GM12878 (cell line): ENCODE measurements around the gene SLC6A17. TPM values are rescaled to one million over a fixed set of nuclear protein-coding genes. Genes with fewer than 3 reads are reported as not detected.
A peak's percentile ranks its signal among the peaks of the same experiment; 100 is the strongest.

ENCODE experiments used
- CBFB ChIP-seq: IDR thresholded peaks from 2 replicates; pipeline ENCODE4 v1.6.1; 2016; ENCODE audit warnings: antibody characterized with exemption, low read depth
- CBX5 ChIP-seq: sonication (generic); IDR thresholded peaks from 2 replicates; pipeline ENCODE4 v1.6.1; 2016; ENCODE audit warnings: low read depth, moderate library complexity, mild to moderate bottlenecking, inconsistent platforms
- CHD1 ChIP-seq: IDR thresholded peaks from 2 replicates; pipeline ENCODE4 v1.6.1; 2012; ENCODE audit warnings: low read depth, low read length, improper control_type of control experiment
- EZH2 ChIP-seq: IDR thresholded peaks from 2 replicates; pipeline ENCODE4 v1.6.1; 2012; ENCODE audit warnings: low read depth, mild to moderate bottlenecking, control low read depth, inconsistent platforms, low read length, borderline replicate concordance; ENCODE audit not compliant: control insufficient read depth
- IKZF2 ChIP-seq, 2 experiments: fragments of 450-650 bp; IDR thresholded peaks; 2 replicates each; pipeline ENCODE4 v1.6.1; 2017; ENCODE audit warnings: mild to moderate bottlenecking in 2 of 2, moderate library complexity in 2 of 2
- JUNB ChIP-seq: IDR thresholded peaks from 2 replicates; pipeline ENCODE4 v1.6.1; 2016; ENCODE audit warnings: antibody characterized with exemption, mild to moderate bottlenecking
- MXI1 ChIP-seq: fragments of 150-350 bp; IDR thresholded peaks from 2 replicates; pipeline ENCODE4 v1.6.1; 2011; ENCODE audit warnings: low read depth, mild to moderate bottlenecking, inconsistent platforms, low read length, improper control_type of control experiment
- NBN ChIP-seq: fragments of 450-650 bp; IDR thresholded peaks from 2 replicates; pipeline ENCODE4 v1.6.1; 2016
- PAX8 ChIP-seq: fragments of 450-650 bp; IDR thresholded peaks from 2 replicates; pipeline ENCODE4 v1.6.1; 2017; ENCODE audit warnings: mild to moderate bottlenecking, moderate library complexity
- POU2F2 ChIP-seq: IDR thresholded peaks from 3 replicates; pipeline ENCODE4 v1.6.1; 2011; ENCODE audit warnings: low read depth, mild to moderate bottlenecking, low read length, borderline replicate concordance
- RUNX3 ChIP-seq: IDR thresholded peaks from 2 replicates; pipeline ENCODE4 v1.6.1; 2012; ENCODE audit warnings: low read length, inconsistent platforms
- SIX5 ChIP-seq: IDR thresholded peaks from 2 replicates; pipeline ENCODE4 v1.6.1; 2011; ENCODE audit warnings: mild to moderate bottlenecking, low read depth, low read length, moderate library complexity; ENCODE audit not compliant: severe bottlenecking
- SMAD1 ChIP-seq: fragments of 450-650 bp; IDR thresholded peaks from 2 replicates; pipeline ENCODE4 v1.6.1; 2018; ENCODE audit warnings: mild to moderate bottlenecking, low read depth; ENCODE audit not compliant: partially characterized antibody
- TBL1XR1 ChIP-seq: IDR thresholded peaks from 2 replicates; pipeline ENCODE4 v1.6.1; 2012; ENCODE audit warnings: low read depth, low read length, improper control_type of control experiment
- ZNF217 ChIP-seq: fragments of 450-650 bp; IDR thresholded peaks from 2 replicates; pipeline ENCODE4 v1.6.1; 2017; ENCODE audit warnings: antibody characterized with exemption, mild to moderate bottlenecking
- ZSCAN29 ChIP-seq: fragments of 450-650 bp; IDR thresholded peaks from 2 replicates; pipeline ENCODE4 v1.6.1; 2017; ENCODE audit warnings: mild to moderate bottlenecking, moderate library complexity
- ZZZ3 ChIP-seq: IDR thresholded peaks from 2 replicates; pipeline ENCODE4 v1.6.1; 2011; ENCODE audit warnings: low read depth; ENCODE audit not compliant: control insufficient read depth, insufficient read length
- polyA plus RNA-seq, 11 experiments: library from polyadenylated mRNA; depleted of rRNA in 4 of 11; unstranded in 6 of 11; stranded (reverse) in 5 of 11; fragments of >200 nt; fragmentation: Nextera tagmentation in 4 of 11; fragmentation: Illumina TruSeq in 1 of 11; extraction: Ambion mirVana in 4 of 11; extraction: Trizol in 1 of 11; gene quantifications; 1 replicate in 1 of 11; 2 replicates in 10 of 11; pipeline versions ENCODE4 v1.2.1 to v1.2.3, GENCODE V29; 2011 to 2016; ENCODE audit warnings: inconsistent platforms in 2 of 11, missing spikeins in 2 of 11, low read depth in 1 of 11
- total RNA-seq, 4 experiments: library from RNA; depleted of rRNA in 3 of 4; stranded (reverse); fragments of >200 nt in 3 of 4; fragmentation: Illumina TruSeq in 1 of 4; extraction: Trizol in 1 of 4; gene quantifications; 2 replicates each; pipeline versions ENCODE4 v1.2.1 to v1.2.3, GENCODE V29; 2013 to 2021
- TF ChIP-seq, protein P1 (sequence below): IDR thresholded peaks from 2 replicates; pipeline ENCODE4 v1.6.1; 2012; ENCODE audit warnings: improper control_type of control experiment, low read depth, low read length; ENCODE audit not compliant: insufficient replicate concordance
- TF ChIP-seq, protein P2 (sequence below): fragments of 450-650 bp; formaldehyde crosslinking; IDR thresholded peaks from 2 replicates; pipeline ENCODE4 v1.4.0; 2020; ENCODE audit warnings: mild to moderate bottlenecking, moderate library complexity
- TF ChIP-seq, protein P3 (sequence below), 3 experiments: IDR thresholded peaks in 2 of 3; conservative IDR thresholded peaks in 1 of 3; 2 replicates each; pipeline ENCODE4 v1.5.1; 2011; ENCODE audit warnings: low read depth in 3 of 3, low read length in 3 of 3, mild to moderate bottlenecking in 3 of 3, control low read depth in 2 of 3, moderate library complexity in 2 of 3, inconsistent platforms in 1 of 3, mixed read lengths in 1 of 3; ENCODE audit not compliant: control insufficient read depth in 2 of 3, insufficient read depth in 1 of 3; ENCODE audit errors: extremely low read depth in 1 of 3

SLC6A17 gene
- total and polyA plus RNA-seq, 10 of the 15 experiments (the other 5 are each of a cell fraction or from before 2014, with no cell fraction given), result not detected

DNA sequence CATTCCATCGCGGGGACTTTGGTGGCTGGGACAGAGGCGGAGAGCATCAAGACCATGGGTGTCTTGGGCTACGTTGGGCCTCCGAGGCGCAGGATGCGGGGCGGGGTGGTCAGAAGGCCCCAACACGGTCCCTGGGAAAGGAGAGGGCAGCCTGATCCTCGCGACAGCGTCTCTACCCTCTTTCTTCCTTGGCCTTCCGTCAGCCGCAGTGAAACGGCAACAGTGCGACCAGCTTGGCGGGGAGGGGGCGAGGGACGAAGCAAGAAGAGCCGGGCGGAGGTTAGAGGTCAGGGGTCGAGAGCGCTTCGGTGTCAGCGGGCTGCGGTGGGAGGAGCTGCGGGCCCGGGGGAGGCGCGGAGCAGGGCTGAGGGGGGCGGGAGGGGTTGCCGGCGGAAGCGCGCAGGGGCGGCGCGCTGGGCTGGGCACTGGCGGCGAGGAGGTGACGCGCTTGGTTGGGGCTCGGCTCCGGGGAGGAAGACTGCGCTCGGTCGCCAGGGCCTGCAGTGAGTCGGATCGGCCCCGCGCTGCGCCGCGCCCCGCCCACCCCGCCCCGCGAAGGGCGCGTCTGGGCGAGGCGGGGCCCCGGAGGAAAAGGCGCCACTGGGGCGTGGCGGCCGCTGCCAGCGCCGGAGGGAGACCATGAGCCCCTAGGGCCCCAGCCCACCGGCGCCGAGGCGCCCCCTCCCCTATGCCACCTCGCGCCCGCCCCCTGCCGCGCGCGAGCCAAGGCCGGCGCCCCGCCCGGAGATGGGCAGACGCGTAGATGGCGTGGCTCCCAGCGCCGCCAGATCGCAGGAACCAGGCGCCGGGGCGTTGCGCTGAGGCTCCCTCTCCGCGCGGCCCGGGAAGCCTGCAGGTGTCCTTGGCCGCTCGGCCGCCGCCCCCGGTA, 59.7 kb downstream of the SLC6A17 start, which contains the start of gene KCNC4 (continued):
- TF ChIP-seq, protein P1, sequence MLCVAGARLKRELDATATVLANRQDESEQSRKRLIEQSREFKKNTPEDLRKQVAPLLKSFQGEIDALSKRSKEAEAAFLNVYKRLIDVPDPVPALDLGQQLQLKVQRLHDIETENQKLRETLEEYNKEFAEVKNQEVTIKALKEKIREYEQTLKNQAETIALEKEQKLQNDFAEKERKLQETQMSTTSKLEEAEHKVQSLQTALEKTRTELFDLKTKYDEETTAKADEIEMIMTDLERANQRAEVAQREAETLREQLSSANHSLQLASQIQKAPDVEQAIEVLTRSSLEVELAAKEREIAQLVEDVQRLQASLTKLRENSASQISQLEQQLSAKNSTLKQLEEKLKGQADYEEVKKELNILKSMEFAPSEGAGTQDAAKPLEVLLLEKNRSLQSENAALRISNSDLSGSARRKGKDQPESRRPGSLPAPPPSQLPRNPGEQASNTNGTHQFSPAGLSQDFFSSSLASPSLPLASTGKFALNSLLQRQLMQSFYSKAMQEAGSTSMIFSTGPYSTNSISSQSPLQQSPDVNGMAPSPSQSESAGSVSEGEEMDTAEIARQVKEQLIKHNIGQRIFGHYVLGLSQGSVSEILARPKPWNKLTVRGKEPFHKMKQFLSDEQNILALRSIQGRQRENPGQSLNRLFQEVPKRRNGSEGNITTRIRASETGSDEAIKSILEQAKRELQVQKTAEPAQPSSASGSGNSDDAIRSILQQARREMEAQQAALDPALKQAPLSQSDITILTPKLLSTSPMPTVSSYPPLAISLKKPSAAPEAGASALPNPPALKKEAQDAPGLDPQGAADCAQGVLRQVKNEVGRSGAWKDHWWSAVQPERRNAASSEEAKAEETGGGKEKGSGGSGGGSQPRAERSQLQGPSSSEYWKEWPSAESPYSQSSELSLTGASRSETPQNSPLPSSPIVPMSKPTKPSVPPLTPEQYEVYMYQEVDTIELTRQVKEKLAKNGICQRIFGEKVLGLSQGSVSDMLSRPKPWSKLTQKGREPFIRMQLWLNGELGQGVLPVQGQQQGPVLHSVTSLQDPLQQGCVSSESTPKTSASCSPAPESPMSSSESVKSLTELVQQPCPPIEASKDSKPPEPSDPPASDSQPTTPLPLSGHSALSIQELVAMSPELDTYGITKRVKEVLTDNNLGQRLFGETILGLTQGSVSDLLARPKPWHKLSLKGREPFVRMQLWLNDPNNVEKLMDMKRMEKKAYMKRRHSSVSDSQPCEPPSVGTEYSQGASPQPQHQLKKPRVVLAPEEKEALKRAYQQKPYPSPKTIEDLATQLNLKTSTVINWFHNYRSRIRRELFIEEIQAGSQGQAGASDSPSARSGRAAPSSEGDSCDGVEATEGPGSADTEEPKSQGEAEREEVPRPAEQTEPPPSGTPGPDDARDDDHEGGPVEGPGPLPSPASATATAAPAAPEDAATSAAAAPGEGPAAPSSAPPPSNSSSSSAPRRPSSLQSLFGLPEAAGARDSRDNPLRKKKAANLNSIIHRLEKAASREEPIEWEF, result no peak
- TF ChIP-seq IKZF2 (IDR thresholded peaks at IDR 0.05) (no peak), NBN (0 out of 2 replicates have a peak, but pooled peaks have one; percentile 25), SMAD1 (no peak), ZZZ3 (no peak), ZNF217 (no peak), ZSCAN29 (no peak), TBL1XR1 (no peak), POU2F2 (no peak), PAX8 (no peak), MXI1 (no peak), CHD1 (no peak), CBX5 (no peak), SIX5 (no peak), RUNX3 (no peak), CBFB (no peak), JUNB (no peak), EZH2 (no peak)
- TF ChIP-seq, protein P2, sequence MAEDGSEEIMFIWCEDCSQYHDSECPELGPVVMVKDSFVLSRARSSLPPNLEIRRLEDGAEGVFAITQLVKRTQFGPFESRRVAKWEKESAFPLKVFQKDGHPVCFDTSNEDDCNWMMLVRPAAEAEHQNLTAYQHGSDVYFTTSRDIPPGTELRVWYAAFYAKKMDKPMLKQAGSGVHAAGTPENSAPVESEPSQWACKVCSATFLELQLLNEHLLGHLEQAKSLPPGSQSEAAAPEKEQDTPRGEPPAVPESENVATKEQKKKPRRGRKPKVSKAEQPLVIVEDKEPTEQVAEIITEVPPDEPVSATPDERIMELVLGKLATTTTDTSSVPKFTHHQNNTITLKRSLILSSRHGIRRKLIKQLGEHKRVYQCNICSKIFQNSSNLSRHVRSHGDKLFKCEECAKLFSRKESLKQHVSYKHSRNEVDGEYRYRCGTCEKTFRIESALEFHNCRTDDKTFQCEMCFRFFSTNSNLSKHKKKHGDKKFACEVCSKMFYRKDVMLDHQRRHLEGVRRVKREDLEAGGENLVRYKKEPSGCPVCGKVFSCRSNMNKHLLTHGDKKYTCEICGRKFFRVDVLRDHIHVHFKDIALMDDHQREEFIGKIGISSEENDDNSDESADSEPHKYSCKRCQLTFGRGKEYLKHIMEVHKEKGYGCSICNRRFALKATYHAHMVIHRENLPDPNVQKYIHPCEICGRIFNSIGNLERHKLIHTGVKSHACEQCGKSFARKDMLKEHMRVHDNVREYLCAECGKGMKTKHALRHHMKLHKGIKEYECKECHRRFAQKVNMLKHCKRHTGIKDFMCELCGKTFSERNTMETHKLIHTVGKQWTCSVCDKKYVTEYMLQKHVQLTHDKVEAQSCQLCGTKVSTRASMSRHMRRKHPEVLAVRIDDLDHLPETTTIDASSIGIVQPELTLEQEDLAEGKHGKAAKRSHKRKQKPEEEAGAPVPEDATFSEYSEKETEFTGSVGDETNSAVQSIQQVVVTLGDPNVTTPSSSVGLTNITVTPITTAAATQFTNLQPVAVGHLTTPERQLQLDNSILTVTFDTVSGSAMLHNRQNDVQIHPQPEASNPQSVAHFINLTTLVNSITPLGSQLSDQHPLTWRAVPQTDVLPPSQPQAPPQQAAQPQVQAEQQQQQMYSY (CRISPR knock-in tag), result no peak
- TF ChIP-seq, protein P3, sequence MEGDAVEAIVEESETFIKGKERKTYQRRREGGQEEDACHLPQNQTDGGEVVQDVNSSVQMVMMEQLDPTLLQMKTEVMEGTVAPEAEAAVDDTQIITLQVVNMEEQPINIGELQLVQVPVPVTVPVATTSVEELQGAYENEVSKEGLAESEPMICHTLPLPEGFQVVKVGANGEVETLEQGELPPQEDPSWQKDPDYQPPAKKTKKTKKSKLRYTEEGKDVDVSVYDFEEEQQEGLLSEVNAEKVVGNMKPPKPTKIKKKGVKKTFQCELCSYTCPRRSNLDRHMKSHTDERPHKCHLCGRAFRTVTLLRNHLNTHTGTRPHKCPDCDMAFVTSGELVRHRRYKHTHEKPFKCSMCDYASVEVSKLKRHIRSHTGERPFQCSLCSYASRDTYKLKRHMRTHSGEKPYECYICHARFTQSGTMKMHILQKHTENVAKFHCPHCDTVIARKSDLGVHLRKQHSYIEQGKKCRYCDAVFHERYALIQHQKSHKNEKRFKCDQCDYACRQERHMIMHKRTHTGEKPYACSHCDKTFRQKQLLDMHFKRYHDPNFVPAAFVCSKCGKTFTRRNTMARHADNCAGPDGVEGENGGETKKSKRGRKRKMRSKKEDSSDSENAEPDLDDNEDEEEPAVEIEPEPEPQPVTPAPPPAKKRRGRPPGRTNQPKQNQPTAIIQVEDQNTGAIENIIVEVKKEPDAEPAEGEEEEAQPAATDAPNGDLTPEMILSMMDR (IDR thresholded peaks at IDR 0.05 in 2 of 3, conservative IDR thresholded peaks at IDR 0.05 in 1 of 3; ENCODE audit: control insufficient read depth in 2 of 3, extremely low read depth in 1 of 3, insufficient read depth in 1 of 3, low read depth in 3 of 3, low read length in 3 of 3), result no peak
